B cell (primary cell): ENCODE measurements around the gene DFFA. TPM values are rescaled to one million over a fixed set of nuclear protein-coding genes. Genes with fewer than 3 reads are reported as not detected.
"Not testable (repeated sequence)": the region's sequence is repeated elsewhere in the genome, so short reads cannot be mapped to it uniquely, and the experiment has no call there.

Experiments used
- ATAC-seq: fragments of 200-7000 bp; cut with Tn5 transposase; one replicate; pipeline ENCODE4 v1.10.0; 2021; ENCODE audit warnings: low read depth, mild to moderate bottlenecking, moderate number of reproducible peaks, moderate library complexity
- CTCF ChIA-PET: fragments of 350-600 bp; sonication (Branson Sonifier 250); formaldehyde crosslinking; loops from one replicate; lab custom pipeline; 2021; ENCODE audit warnings: antibody characterized with exemption, inconsistent platforms; lab: Charles Lee
- POLR2A ChIA-PET: fragments of 350-600 bp; sonication (Branson Sonifier 250); formaldehyde crosslinking; loops from one replicate; lab custom pipeline; 2021; ENCODE audit warnings: antibody characterized with exemption; lab: Charles Lee
- DNase-seq: peaks from one replicate; pipeline ENCODE4 v3.0.0; 2013
- H2AFZ ChIP-seq: 2 replicates; pipeline ENCODE4 v1.6.1; 2012; ENCODE audit warnings: mild to moderate bottlenecking, low read depth, low read length; ENCODE audit not compliant: insufficient read depth, poor library complexity, severe bottlenecking
- H3K27ac ChIP-seq, 2 donors: 1 replicate in 1 of 2; 2 replicates in 1 of 2; pipeline ENCODE4 v1.5.1; 2012 to 2013; ENCODE audit warnings: low read length in 2 of 2, mild to moderate bottlenecking in 2 of 2, moderate library complexity in 1 of 2
- H3K27me3 ChIP-seq, 4 experiments: fragments of 200-600 bp in 1 of 4; sonication (generic) in 1 of 4; replicated peaks in 1 of 4; 1 replicate in 2 of 4; 2 replicates in 2 of 4; pipeline versions ENCODE4 v1.6.1 to v1.7.0; 2013 to 2016; ENCODE audit warnings: low read length in 3 of 4, mild to moderate bottlenecking in 2 of 4, mixed read lengths in 1 of 4, moderate library complexity in 1 of 4; ENCODE audit not compliant: insufficient read depth in 4 of 4, control insufficient read depth in 3 of 4; ENCODE audit errors: control extremely low read depth in 1 of 4
- H3K36me3 ChIP-seq, 2 experiments: replicated peaks in 1 of 2; 1 replicate in 1 of 2; 2 replicates in 1 of 2; pipeline versions ENCODE4 v1.6.1 to v1.7.1; 2013; ENCODE audit warnings: low read length in 1 of 2; ENCODE audit not compliant: insufficient read depth in 2 of 2, control insufficient read depth in 1 of 2; ENCODE audit errors: control extremely low read depth in 1 of 2, extremely low read depth in 1 of 2
- H3K4me1 ChIP-seq, 2 donors: fragments of 200-600 bp in 1 of 2; sonication (generic) in 1 of 2; 1 replicate in 1 of 2; 2 replicates in 1 of 2; pipeline versions ENCODE4 v1.5.1 to v1.6.1; 2013 to 2017; ENCODE audit warnings: low read length in 2 of 2; ENCODE audit not compliant: control insufficient read depth in 2 of 2, insufficient read depth in 2 of 2
- H3K4me2 ChIP-seq: replicated peaks from 2 replicates; pipeline ENCODE3; 2012; ENCODE audit warnings: mild to moderate bottlenecking, low read depth, low read length; ENCODE audit not compliant: poor library complexity, severe bottlenecking
- H3K4me3 ChIP-seq, 5 experiments: fragments of 200-600 bp in 1 of 5; sonication (generic) in 1 of 5; 1 replicate in 3 of 5; 2 replicates in 2 of 5; pipeline versions ENCODE4 v1.5.1 to v1.7.0; 2011 to 2016; ENCODE audit warnings: low read length in 4 of 5, mild to moderate bottlenecking in 4 of 5, low read depth in 2 of 5, control low read depth in 1 of 5, moderate library complexity in 1 of 5; ENCODE audit not compliant: insufficient read depth in 1 of 5; ENCODE audit errors: control extremely low read depth in 1 of 5, extremely low read depth in 1 of 5
- H3K79me2 ChIP-seq: fragments of 200-600 bp; sonication (generic); one replicate; pipeline ENCODE4 v1.6.0; 2016; ENCODE audit warnings: low read length; ENCODE audit not compliant: control insufficient read depth, insufficient read depth
- H3K9ac ChIP-seq: fragments of 200-600 bp; sonication (generic); 2 replicates; pipeline ENCODE4 v1.6.1; 2017; ENCODE audit warnings: mild to moderate bottlenecking, low read length, moderate library complexity
- H3K9me3 ChIP-seq, 3 donors: one replicate each; pipeline versions ENCODE4 v1.6.1 to v1.7.1; 2013; ENCODE audit warnings: low read length in 2 of 3; ENCODE audit not compliant: control insufficient read depth in 2 of 3, insufficient read depth in 1 of 3; ENCODE audit errors: control extremely low read depth in 1 of 3
- H4K20me1 ChIP-seq: 2 replicates; pipeline ENCODE4 v1.6.0; 2012; ENCODE audit warnings: mild to moderate bottlenecking, low read length; ENCODE audit not compliant: insufficient read depth, control insufficient read depth, poor library complexity, severe bottlenecking
- H3K27ac Mint-ChIP-seq: one replicate; pipeline ENCODE4 v1.8.0; 2021; ENCODE audit warnings: mixed read lengths
- H3K27me3 Mint-ChIP-seq: one replicate; pipeline ENCODE4 v1.8.0; 2021; ENCODE audit warnings: mixed read lengths
- H3K4me1 Mint-ChIP-seq: one replicate; pipeline ENCODE4 v1.8.0; 2021; ENCODE audit warnings: mixed read lengths
- H3K4me3 Mint-ChIP-seq: one replicate; pipeline ENCODE4 v1.8.0; 2021; ENCODE audit warnings: mixed read lengths
- H3K9me3 Mint-ChIP-seq: one replicate; pipeline ENCODE4 v1.8.0; 2022; ENCODE audit warnings: mixed read lengths; ENCODE audit not compliant: insufficient read depth
- EZH2 ChIP-seq: IDR thresholded peaks from 2 replicates; pipeline ENCODE4 v1.6.1; 2012; ENCODE audit warnings: borderline replicate concordance, low read depth, mild to moderate bottlenecking, moderate library complexity, low read length; ENCODE audit not compliant: insufficient read depth, poor library complexity, severe bottlenecking
- WGBS: methylation state at CpG from one replicate; pipeline ENCODE4 v1.1.5; 2013; ENCODE audit warnings: missing lambda C conversion rate; ENCODE audit not compliant: insufficient coverage; 5-methylcytosine and 5-hydroxymethylcytosine counted together
- intact Hi-C: fragments of 100-400 bp; cut with micrococcal nuclease; formaldehyde crosslinking; loops from one replicate; pipeline ENCODE4 v1.10.0; 2022
- polyA plus RNA-seq: library from polyadenylated mRNA; depleted of rRNA; stranded (reverse); fragments of >200 nt; gene quantifications from 2 replicates; pipeline ENCODE4 v1.2.3, GENCODE V29; 2012
- total RNA-seq, 2 donors: library from RNA; stranded (reverse); fragments of 120-200 nt in 1 of 2; gene quantifications; 1 replicate in 1 of 2; 2 replicates in 1 of 2; pipeline versions ENCODE4 v1.2.3 to v1.2.4, GENCODE V29; 2013 to 2022
- TF ChIP-seq, protein P1 (sequence below): fragments of 200-600 bp; IDR thresholded peaks from one replicate; pipeline ENCODE4 v1.8.0; 2022; ENCODE audit warnings: antibody characterized with exemption, mild to moderate bottlenecking

DFFA gene
- total and polyA plus RNA-seq, 2 donors (not counting 1 experiment from before 2014, with no cell fraction given), result 12.0 to 30.7 TPM

DNA sequence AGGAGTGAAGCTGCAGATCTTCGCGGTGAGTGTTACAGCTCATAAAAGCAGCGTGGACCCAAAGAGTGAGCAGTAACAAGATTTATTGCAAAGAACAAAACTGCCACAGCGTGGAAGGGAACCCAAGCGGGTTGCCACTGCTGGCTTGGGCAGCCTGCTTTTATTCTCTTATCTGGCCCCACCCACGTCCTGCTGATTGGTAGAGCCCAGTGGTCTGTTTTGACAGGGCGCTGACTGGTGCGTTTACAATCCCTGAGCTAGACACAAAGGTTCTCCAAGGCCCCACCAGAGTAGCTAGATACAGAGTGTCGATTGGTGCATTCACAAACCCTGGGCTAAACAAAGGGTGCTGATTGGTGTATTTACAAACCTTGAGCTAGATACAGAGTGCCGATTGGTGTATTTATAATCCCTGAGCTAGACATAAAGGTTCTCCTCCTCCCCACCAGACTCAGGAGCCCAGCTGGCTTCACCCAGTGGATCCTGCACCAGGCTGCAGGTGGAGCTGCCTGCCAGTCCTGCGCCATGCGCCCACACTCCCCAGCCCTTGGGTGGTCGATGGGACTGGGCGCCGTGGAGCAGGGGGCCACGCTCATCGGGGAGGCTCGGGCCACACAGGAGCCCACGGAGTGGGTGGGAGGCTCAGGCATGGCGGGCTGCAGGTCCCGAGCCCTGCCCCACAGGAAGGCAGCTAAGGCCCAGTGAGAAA, 46.3 kb downstream of the DFFA start:
- H3K4me3 ChIP-seq, intact Hi-C loops, H4K20me1 ChIP-seq, H3K9me3 ChIP-seq, ATAC-seq, H3K36me3 ChIP-seq, H3K79me2 ChIP-seq, H3K9ac ChIP-seq, H3K4me3 Mint-ChIP-seq, H2AFZ ChIP-seq, H3K9me3 Mint-ChIP-seq, H3K27me3 Mint-ChIP-seq, H3K27me3 ChIP-seq, DNase-seq, H3K27ac Mint-ChIP-seq, H3K27ac ChIP-seq, H3K4me2 ChIP-seq: not testable (repeated sequence)
- CTCF ChIA-PET, result interaction anchor here (0.8 to 1.4 kb wide), 4 partner anchors 11 to 929 kb away, joined by 3 to 5 read pairs (median 3); partner anchors contain the start of gene KIF1B
- peaks cover 7 to 16% of the 10 kb centered on the region in 2 donors for H3K4me1 ChIP-seq
- POLR2A ChIA-PET, result interaction anchor here (0.6 to 0.7 kb wide), 2 partner anchors 27 to 532 kb away, joined by 4 to 5 read pairs; partner anchors contain the start of gene PGD
- 97% methylated on average over 15 of the region's 21 CpGs for WGBS
- H3K4me1 Mint-ChIP-seq, result peaks cover 15% of the 10 kb centered on the region

DNA sequence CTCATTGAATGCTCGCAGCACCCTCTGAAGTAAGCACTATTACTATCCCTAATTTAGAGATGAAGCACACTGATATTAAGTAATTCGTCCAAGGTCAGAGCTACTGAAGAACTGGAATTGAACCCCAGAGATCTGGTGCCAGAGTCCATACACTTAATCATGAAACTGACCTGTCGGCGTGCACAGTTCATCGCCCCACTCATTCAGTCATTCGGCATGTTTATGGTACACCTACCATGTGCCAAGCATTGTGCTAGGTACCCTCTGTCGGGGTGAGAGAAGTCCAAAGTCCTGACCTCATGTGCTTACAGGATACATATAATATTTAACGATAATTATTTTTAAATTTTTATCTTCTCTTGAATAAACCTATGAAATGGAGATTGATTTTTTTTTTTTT, 47.7 kb downstream of the DFFA start:
- H3K27me3 Mint-ChIP-seq, result no peaks in the 10 kb centered on the region
- H3K27ac Mint-ChIP-seq, result no peak overlapping the region
- ChIA-PET CTCF (interaction anchor here (0.7 to 1.4 kb wide), 3 partner anchors 12 to 39 kb away, joined by 3 to 4 read pairs (median 3); no protein-coding TSS in a partner anchor), POLR2A (no interaction called here)
- WGBS, result 95% methylated on average over 6 of the region's 8 CpGs
- Histone ChIP-seq H4K20me1 (no peaks in the 10 kb centered on the region), H3K9me3 (no peaks in the 10 kb centered on the region), H3K36me3 (peaks cover 0 to 12% of the 10 kb centered on the region in 2 experiments), H3K4me2 (no peak overlapping the region), H2AFZ (no peak overlapping the region), H3K79me2 (no peaks in the 10 kb centered on the region), H3K4me3 (no peak overlapping the region), H3K27me3 (no peaks in the 10 kb centered on the region), H3K27ac (no peak overlapping the region), H3K4me1 (peaks cover 1 to 8% of the 10 kb centered on the region in 2 donors), H3K9ac (no peak overlapping the region)
- TF ChIP-seq, protein P1, sequence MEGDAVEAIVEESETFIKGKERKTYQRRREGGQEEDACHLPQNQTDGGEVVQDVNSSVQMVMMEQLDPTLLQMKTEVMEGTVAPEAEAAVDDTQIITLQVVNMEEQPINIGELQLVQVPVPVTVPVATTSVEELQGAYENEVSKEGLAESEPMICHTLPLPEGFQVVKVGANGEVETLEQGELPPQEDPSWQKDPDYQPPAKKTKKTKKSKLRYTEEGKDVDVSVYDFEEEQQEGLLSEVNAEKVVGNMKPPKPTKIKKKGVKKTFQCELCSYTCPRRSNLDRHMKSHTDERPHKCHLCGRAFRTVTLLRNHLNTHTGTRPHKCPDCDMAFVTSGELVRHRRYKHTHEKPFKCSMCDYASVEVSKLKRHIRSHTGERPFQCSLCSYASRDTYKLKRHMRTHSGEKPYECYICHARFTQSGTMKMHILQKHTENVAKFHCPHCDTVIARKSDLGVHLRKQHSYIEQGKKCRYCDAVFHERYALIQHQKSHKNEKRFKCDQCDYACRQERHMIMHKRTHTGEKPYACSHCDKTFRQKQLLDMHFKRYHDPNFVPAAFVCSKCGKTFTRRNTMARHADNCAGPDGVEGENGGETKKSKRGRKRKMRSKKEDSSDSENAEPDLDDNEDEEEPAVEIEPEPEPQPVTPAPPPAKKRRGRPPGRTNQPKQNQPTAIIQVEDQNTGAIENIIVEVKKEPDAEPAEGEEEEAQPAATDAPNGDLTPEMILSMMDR, result no peak
- TF ChIP-seq EZH2, result no peak
- H3K4me3 Mint-ChIP-seq, result no peak overlapping the region
- H3K4me1 Mint-ChIP-seq, result peaks cover 5% of the 10 kb centered on the region
- DNase-seq (no peak), ATAC-seq (no peak)
- no peaks in the 10 kb centered on the region for H3K9me3 Mint-ChIP-seq
- intact Hi-C loops, result no loop called here
